Measurements from ENCODE around the gene PRRT3. TPM values are rescaled to one million over a fixed set of nuclear protein-coding genes. Genes with fewer than 3 reads are reported as not detected.
A peak's percentile ranks its signal among the peaks of the same experiment; 100 is the strongest.

The PRRT3 gene
- total and polyA plus RNA-seq, 2 of the 13 experiments (the other 11 are each of a cell fraction or from before 2014, with no cell fraction given), result 0.22 to 0.44 TPM

- TF ChIP-seq HMGXB4 (CRISPR knock-in tag; IDR thresholded peaks at IDR 0.05; ENCODE audit: borderline replicate concordance in 1 of 2, low read depth in 1 of 2), result peak; percentile 37 to 49; a peak in 3 of 4 replicates
- TF ChIP-seq MXI1 (IDR thresholded peaks at IDR 0.05; ENCODE audit: borderline replicate concordance, low read depth, low read length), result peak; percentile 76; the same call in 2 of the 3 replicates
- TF ChIP-seq KLF9 (CRISPR knock-in tag; IDR thresholded peaks at IDR 0.05; ENCODE audit: low read depth), result 0 out of 2 replicates have a peak, but pooled peaks have one; percentile 28
- TF ChIP-seq HNF4G (IDR thresholded peaks at IDR 0.05; ENCODE audit: borderline replicate concordance, low read depth, low read length), result peak; percentile 62; the same call in 1 of the 2 replicates
- peak; percentile 67 for TF ChIP-seq HNF4G (CRISPR knock-in tag; IDR thresholded peaks at IDR 0.05; ENCODE audit: borderline replicate concordance, low read depth)
- TF ChIP-seq, protein P1, sequence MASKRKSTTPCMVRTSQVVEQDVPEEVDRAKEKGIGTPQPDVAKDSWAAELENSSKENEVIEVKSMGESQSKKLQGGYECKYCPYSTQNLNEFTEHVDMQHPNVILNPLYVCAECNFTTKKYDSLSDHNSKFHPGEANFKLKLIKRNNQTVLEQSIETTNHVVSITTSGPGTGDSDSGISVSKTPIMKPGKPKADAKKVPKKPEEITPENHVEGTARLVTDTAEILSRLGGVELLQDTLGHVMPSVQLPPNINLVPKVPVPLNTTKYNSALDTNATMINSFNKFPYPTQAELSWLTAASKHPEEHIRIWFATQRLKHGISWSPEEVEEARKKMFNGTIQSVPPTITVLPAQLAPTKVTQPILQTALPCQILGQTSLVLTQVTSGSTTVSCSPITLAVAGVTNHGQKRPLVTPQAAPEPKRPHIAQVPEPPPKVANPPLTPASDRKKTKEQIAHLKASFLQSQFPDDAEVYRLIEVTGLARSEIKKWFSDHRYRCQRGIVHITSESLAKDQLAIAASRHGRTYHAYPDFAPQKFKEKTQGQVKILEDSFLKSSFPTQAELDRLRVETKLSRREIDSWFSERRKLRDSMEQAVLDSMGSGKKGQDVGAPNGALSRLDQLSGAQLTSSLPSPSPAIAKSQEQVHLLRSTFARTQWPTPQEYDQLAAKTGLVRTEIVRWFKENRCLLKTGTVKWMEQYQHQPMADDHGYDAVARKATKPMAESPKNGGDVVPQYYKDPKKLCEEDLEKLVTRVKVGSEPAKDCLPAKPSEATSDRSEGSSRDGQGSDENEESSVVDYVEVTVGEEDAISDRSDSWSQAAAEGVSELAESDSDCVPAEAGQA (IDR thresholded peaks at IDR 0.05; ENCODE audit: low read depth), result peak; percentile 66
- TF ChIP-seq, protein P1 (CRISPR knock-in tag; IDR thresholded peaks at IDR 0.05; ENCODE audit: borderline replicate concordance), result no peak
- peak; percentile 66; the same call in 1 of the 2 replicates for TF ChIP-seq ESRRA (CRISPR knock-in tag; IDR thresholded peaks at IDR 0.05; ENCODE audit: low read depth)
- TF ChIP-seq ZFP37 (CRISPR knock-in tag; IDR thresholded peaks at IDR 0.05; ENCODE audit: borderline replicate concordance), result no peak
- 0 out of 2 replicates have a peak, but pooled peaks have one; percentile 61 for TF ChIP-seq DMAP1 (CRISPR knock-in tag; IDR thresholded peaks at IDR 0.05)
- 0 out of 2 replicates have a peak, but pooled peaks have one; percentile 41 for TF ChIP-seq ELF4 (CRISPR knock-in tag; IDR thresholded peaks at IDR 0.05; ENCODE audit: borderline replicate concordance)
- peak; percentile 37 for TF ChIP-seq MED8 (CRISPR knock-in tag; IDR thresholded peaks at IDR 0.05; ENCODE audit: insufficient replicate concordance)
- no peak for TF ChIP-seq HMGA1 (CRISPR knock-in tag; conservative IDR thresholded peaks at IDR 0.05)
- peak; percentile 29; the same call in 1 of the 2 replicates for TF ChIP-seq RFXAP (CRISPR knock-in tag; IDR thresholded peaks at IDR 0.05; ENCODE audit: borderline replicate concordance)
- TF ChIP-seq MAFF (IDR thresholded peaks at IDR 0.05; ENCODE audit: low read depth, low read length), result peak; percentile 55
- peak; percentile 68; the same call in 1 of the 2 replicates for TF ChIP-seq ZNF34 (CRISPR knock-in tag; IDR thresholded peaks at IDR 0.05; ENCODE audit: borderline replicate concordance)
- TF ChIP-seq ZNF747 (CRISPR knock-in tag; IDR thresholded peaks at IDR 0.05; ENCODE audit: borderline replicate concordance), result peak; percentile 45; the same call in 1 of the 2 replicates
- peak; percentile 34; the same call in 1 of the 2 replicates for TF ChIP-seq NR2F6 (IDR thresholded peaks at IDR 0.05)
- 0 out of 2 replicates have a peak, but pooled peaks have one; percentile 15 for TF ChIP-seq NR2F6 (CRISPR knock-in tag; IDR thresholded peaks at IDR 0.05)
- no peak for TF ChIP-seq TEAD3 (CRISPR knock-in tag; optimal IDR thresholded peaks at IDR 0.05; ENCODE audit: borderline replicate concordance)
- TF ChIP-seq POLR2G (IDR thresholded peaks at IDR 0.05; ENCODE audit: low read depth, low read length), result peak; percentile 85
- no peak for TF ChIP-seq FOXC1 (CRISPR knock-in tag; IDR thresholded peaks at IDR 0.05; ENCODE audit: borderline replicate concordance)
Observed at GRCh38 chr3:9897408-9898372, 54.5 kb downstream of the PRRT3 start (continued).

All from HepG2 (cell line).